IPS DF 4.7 (cell line): ENCODE measurements around the gene FPGS.
"Not testable (repeated sequence)": the region's sequence is repeated elsewhere in the genome, so short reads cannot be mapped to it uniquely, and the experiment has no call there.

Experiments used
- DNase-seq: peaks from one replicate; pipeline ENCODE4 v3.0.0-alpha.2; 2013; ENCODE audit warnings: low spot score; ENCODE audit errors: extremely low read depth

FPGS gene, protein sequence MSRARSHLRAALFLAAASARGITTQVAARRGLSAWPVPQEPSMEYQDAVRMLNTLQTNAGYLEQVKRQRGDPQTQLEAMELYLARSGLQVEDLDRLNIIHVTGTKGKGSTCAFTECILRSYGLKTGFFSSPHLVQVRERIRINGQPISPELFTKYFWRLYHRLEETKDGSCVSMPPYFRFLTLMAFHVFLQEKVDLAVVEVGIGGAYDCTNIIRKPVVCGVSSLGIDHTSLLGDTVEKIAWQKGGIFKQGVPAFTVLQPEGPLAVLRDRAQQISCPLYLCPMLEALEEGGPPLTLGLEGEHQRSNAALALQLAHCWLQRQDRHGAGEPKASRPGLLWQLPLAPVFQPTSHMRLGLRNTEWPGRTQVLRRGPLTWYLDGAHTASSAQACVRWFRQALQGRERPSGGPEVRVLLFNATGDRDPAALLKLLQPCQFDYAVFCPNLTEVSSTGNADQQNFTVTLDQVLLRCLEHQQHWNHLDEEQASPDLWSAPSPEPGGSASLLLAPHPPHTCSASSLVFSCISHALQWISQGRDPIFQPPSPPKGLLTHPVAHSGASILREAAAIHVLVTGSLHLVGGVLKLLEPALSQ

DNA sequence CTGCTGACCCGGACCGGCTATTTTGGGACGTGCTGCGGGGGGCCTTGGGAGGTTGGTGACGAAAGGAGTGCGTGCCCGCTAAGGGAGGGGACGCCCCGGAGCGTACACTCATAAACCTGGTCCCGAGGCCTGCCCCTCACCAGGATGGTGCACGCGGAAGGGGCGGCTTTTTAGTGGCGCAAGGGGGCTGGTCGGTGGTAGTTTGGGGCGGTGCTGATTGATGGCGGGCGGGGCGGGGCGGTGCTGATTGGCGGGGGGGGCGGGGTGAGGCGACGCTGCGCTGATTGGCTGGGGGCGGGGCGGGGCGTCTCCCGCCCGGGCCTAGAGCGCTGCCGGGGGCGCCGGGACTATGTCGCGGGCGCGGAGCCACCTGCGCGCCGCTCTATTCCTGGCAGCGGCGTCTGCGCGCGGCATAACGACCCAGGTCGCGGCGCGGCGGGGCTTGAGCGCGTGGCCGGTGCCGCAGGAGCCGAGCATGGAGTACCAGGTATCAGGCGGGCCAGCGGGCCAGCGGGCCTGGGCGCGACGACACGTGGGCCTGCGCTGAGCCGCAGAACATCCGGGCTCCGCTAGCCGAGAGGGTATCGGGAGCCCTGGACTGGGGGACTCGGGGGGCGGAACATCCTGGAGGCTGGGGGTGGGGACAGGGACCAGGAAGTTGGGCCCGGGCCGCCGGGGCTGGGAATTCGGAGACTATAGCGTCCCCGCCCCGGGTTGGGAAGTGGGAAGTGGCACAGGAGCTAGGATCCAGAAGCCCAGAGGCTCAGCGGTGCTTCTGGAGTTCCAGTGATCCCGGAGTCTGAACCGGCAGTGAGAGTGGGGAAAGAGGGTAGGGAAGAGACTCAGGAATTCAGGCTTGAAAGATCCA is at the start of gene FPGS:
Gene FPGS (plus strand): TSS at position 307 of the 868 bp plus-strand sequence. CDS start 43 bp downstream, at position 350.
- no peak for DNase-seq

DNA sequence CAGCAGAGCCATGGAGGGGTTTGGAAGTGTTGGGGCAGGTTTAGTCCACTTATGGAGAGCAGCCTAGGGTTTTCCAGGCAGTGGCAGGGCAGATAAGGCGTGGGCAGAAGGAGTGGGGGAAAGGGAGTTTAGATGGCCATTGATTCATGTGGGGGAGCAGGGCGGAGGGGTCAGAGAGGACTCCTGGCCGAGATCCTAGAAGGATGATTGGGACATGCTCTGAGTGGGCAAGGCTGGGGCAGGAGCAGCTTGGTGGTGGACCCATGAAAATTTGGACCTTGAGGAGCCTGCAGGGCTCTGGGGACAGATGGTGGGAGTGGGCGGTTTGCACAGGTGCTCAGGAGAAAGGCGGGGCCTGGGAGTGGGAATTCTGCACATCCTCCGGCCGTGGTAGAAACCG is 49.5 kb upstream of the FPGS start:
- DNase-seq, result no peak

DNA sequence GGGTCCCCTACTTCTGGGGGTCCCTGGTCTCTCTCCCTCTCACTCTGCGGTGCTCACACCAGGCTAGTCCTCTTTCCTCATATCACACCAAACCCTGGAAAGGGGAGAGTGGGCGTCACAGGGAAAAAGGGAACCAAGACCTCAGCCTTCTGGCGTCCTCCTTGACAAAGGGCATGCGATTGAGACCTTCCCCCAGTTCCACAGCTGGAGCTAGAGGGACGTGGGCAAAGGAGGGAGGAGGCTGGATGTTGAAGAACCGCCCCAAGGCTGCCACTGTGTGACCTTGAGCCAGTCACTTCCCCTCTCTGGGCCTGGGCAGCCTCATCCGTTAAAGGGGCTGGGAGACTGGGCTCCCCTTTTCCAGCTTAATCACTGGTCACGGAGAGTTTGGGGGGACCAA is 49.1 kb upstream of the FPGS start:
- DNase-seq, result no peak

DNA sequence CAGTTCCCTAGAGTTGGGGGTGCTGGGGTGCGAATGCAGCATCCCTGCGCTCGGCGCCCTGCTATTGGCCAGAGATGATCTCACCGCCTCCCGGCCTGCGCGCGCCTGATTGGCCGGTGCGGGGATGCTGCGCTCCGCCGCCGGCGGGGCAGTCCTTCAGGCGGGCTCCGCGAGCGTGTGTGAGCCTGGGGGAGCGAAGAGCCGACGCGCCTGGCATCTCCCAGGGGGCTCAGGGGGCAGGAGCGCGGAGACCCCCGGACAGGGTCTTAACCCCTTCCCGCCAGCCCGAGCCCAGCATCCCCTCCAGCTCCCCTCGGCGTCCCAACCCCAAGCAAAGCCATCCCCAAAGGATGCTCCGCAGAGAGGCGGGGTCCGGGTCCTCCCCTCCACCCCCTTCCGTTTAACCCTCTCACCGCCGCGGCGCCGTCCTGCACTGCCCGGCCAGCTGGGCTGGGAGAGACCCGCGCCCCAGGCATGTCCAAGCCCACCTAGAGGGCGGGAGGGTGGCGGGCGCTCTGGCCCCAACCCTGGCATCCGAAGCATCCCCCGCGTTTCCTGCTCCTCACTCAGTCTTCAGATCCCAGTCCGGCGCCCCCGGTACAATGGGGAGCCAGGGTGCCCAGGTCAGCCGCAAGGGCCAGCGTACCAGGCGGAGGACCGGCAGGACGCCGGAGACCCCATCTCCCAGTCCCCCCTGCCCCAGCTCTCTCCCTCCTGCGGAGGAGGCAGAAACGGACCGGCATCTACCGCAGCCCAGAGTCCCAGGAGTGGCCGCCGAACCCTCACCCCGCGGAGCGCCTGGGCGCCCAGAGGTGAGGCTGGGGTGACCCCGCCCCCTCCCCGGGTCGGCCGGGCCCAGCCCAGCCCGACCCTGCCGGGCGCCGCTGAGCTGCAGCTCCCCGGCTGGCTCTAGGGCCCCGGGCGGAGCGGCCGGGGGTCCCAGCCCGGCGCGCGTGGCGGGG is 48.3 kb upstream of the FPGS start:
- DNase-seq, result no peak

DNA sequence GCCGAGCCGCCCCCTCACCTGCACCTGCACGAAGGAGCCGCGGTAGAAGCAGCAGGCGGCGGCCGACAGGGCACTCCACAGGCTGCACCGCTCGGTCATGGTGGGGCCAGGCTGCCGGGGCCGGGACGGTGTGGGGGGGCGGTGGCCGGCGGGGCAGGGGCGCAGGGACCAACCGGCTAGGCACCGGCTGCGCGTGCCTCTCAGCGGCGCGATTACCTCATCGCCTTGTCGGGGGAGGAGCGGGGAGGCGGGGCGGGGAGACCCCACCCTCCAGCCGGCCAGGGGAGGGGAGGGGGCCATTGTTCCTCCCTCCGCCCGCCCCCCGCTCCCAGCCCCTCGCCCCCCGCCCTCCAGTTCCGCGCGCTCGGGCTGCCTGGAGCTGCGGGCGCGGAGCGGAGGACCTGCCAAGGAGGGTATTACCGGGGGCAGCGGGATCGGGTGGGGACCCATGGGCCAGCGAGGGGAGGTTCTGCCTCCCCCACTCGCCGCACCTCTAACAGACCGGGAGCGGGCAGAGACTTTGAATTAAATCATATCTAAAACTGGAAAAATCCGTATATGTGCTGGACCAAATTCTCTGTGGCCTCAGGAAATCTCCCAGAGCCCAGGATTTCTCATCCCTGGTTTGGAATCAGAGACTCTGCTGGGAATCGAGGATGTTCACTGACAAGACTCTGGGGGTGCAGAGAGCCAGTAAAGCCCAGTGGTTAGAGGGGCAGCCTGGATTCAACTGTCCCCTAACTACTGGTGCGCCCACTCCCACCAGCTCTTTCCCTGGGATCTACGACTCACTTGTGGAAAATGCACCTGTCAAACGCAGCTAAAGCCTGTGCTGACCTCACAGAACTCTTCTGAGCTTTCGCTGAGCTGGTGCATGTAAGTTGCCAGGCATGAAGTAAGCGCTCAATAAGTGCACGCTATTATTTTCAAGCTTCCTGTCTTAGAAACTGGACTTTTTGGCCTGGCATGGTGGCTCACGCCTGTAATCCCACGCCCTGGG is 47.3 kb upstream of the FPGS start:
- no peak for DNase-seq

DNA sequence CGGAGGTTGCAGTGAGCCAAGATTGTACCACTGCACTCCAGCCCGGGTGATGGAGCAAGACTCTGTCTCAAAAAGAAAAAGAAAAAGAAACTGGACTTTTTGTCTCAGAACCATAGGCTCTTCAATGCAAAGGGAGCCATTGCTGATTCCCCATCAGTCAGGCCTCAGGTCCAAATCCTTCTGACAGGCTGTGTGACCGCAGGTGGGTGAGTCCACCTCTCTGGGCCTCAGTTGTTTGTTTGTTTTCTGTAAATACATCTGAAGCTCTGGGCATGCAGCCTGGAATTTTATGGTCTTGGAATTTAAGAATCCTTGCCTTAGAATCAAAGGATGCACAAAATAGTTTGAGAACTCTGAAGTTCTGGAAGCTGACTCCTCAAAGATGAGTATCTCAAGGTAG is 46.4 kb upstream of the FPGS start:
- no peak for DNase-seq

DNA sequence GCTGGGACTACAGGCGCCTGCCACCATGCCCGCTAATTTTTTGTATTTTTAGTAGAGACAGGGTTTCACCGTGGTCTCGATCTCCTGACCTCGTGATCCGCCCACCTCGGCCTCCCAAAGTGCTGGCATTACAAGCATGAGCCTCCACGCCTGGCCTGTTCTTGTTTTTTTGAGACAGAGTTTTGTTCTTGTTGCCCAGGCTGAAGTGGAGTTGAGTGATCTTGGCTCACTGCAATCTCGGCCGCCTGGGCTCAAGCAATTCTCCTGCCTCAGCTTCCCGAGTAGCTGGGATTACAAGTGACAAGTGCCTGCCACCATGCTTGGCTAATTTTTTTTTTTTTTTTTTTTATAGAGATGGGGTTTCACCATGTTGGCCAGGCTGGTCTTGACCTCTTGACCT is 45.9 kb upstream of the FPGS start:
- DNase-seq, result not testable (repeated sequence)

DNA sequence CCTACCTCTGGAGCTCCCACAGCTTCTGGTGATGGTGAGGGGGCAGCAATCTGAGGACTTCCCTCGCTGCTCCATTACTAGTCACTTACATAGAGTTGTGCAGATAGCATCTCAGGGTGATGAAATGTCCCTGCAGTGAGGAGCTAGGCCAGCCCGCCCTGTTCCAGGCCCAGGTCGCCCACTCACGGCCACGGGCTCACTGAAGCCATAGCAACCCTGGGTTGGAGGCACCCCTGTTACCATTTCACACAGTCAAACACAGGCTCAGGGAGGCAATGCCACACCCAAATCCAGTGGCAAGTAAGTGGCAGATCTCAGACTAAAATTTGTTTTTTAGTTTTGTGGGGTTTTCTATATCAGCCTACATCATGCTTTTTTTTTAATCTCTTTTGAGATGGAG is 43.8 kb upstream of the FPGS start:
- no peak for DNase-seq

DNA sequence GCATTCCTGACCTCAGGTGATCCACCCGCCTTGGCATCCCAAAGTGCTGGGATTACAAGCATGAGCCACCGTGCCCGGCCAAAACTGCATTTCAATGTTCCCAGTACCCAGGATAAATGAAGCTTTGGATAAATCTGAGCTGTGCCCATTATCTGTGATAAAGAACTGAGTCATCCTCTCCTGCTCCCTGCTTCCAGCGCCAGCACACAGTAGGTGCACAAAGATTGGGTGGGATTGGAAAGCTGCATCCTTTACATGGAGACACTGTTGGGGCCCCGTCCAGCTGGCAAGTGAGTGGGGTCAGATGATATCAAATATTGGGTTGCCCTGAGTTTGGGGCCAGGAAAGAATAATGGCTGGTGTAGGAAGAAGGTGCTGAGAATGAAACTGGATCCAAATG is 41.6 kb upstream of the FPGS start:
- DNase-seq, result no peak

DNA sequence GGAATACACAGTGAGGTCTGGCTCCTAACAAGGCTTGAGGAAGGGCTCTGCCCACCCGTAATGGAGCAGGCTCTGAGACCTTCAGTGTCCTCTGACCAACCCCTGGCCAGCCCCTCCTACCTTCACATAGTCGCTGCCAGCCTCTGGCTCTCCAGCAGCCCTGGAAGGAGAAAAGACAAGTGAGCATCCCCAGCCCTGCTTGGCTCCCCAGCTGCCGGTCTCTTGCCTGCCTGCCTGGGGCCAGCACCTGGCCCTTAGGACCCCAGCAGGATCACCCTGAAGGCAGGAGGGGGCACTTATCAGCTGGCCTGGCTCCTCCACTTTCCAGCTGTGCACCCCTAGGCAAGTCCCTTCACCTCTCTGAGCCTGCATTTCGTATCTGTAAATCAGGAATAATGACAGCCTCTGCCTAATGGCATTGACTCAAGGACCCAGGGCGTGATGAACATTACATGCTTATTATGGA is 41.2 kb upstream of the FPGS start:
- no peak for DNase-seq

DNA sequence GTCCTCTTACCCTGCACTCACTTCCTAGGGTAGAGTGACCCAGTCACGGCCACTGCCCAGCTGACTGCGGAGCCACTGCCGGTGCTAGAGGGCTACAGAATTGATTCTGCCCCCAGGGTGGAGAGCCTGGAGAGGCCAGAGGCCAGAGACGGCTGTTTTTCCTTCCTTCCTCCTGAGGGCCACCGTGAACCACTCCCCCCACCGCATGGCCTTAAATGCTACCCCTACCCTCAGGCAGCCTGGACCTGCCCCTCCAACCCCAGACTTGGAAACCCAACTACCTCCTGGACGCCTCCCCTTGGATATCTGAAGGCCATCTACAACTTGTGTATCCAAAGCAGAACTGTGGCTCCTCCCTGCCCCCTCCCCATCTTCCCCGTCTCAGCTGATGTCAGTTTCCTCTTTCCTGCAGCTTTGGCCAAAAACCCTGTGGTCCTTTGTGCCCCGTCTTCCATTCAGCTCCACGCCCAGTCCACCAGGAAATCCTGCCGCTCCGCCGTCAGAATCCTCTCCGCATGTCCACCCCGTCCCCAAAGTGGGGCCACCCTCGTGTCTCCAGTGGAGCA is 40.5 kb upstream of the FPGS start:
- no peak for DNase-seq

DNA sequence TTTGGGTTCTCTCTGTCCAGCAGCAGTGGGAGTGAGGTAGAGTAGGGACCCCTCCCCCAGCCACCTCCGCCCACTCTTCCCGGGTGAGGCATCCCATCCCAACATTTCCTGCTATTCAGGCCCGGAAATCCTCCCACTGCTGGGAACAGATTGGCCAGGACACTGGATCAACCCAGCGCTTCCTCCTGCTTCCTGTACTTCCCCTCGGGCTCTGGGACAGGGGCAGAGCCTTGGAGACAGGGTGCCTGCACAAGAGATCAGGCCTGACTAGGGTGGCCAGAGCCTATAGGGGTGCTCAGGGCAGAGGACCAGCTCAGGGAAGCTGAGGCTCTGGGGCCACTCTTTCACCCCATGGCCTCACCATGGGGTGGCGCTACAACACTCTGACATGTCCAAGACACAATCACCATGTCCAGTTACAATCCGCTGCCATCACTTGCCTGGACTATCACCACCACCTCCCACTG is 38.7 kb upstream of the FPGS start:
- no peak for DNase-seq

DNA sequence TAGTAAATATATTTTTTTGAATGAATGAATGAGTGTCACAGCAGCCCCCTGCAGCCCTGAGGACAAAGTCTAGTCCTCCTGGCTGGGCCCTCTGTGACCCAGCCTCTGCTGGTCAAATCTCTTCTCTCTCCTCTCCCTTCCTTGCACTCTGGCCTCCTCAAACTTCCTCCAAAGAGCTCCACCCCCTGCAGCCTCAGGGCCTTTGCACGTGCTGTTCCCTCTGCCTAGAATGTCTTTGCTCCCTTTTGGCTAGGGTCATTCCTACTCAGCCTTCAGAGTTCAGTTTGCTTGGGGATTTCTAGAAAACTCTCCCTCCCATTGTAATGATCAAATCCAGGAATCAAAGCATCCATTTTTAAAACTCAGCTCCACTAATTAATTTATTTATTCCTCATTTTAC is 37.3 kb upstream of the FPGS start:
- no peak for DNase-seq

DNA sequence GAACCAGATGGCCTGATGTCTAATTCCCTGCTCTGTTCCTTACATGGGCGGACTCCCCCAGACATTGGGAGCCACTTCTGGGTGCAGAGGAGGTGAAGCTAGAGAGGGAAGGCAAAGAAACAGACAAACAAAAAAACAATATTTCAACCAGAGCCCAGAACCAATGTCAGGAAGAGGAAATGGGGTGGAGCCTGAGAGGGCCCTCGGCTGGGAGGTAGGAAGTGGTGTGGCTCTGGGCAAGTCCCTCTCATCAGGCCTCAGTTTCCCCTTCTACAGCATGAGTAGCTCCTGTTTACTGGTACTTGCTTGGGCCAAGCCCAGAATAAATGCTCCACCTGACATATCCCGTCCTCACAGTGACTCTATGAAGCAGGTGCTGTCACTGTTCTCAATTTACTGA is 35.3 kb upstream of the FPGS start:
- no peak for DNase-seq

DNA sequence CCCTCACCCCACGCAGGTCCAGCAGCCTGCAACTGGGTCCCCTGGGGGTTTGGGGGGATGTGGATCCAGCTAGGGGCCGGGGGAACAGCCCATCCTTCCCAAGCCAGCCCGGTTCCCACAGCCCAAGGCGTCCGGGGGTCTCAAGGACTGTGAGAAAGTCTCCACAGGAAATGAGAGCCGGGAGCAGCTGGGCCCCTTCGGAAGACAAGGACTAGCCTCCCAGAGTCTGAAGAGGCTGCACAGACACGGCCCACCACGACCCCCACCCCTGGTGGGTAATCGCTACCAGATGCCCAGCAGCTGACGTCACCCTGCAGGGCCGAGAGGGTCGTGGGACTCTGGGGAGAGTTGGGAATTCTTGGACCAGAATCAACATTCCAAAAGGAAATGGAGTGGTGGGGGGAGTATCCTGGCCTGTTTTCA is 34.8 kb upstream of the FPGS start:
- DNase-seq, result no peak

DNA sequence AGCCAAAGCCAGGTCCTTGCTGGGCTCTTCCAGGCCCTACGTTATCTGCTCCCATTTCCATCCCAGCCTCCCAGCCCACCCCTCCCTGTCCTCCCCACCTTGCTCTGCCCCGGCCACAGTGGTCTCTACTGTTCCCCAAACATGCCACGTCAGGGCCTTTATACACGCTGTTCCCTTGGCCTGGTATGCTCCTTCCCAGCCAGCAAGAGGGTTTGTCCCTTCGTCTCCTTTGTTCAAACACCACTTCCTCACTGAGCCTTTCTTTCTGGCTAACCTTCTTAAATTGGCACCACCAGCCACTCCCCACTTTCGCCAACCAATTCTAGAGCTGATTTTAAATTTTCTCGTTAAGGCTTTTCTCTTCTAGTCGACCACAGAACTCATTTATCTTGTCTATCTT is 34.0 kb upstream of the FPGS start:
- DNase-seq, result no peak

DNA sequence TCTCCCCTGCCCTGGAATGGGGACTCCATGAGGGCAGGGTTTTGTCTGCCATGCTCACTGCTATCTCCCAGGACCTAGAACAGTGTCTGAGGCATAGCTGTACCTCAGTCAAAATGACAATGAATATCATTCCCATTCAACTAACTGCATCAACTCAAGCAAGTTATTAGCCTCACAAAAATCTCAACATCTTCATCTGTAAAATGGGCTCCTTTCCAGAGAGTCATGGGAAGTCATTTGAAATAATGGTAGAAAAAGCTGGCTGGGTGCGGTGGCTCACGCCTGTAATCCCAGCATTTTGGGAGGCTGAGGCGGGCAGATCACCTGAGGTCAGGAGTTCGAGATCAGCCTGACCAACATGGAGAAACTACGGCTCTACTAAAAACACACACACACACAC is 33.6 kb upstream of the FPGS start:
- no peak for DNase-seq

DNA sequence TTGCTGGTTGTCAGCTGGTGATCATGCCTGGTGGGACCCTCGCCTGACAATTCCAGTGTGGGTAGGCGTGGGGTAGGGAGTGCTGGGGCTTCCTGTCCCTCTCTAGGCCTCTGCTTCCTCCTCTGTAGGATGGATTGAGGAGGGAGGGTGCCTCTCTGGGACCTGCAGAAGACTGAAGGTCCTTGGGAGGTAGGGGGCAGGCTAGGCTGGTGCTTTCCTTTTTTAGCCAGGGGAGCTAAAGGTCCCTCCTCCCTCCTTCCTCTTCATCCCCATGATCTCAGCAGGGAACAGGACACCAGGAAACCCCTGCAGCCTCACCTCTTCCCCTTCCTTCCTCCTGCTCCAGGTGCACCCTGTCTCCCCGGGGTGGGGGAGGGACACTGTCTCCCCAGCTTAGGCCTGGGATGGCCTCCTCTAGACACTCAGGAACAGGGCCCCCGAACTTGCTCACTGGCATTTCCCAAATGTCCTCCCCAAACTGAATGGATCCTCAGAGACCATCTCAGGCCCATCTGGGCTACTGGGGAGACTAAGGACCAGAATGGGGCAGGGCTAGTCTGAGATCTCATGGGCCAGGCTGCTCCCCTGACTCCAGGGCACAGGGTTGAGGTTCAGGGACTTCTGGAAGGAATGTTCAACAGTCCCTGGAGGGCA is 32.6 kb upstream of the FPGS start:
- DNase-seq, result no peak

DNA sequence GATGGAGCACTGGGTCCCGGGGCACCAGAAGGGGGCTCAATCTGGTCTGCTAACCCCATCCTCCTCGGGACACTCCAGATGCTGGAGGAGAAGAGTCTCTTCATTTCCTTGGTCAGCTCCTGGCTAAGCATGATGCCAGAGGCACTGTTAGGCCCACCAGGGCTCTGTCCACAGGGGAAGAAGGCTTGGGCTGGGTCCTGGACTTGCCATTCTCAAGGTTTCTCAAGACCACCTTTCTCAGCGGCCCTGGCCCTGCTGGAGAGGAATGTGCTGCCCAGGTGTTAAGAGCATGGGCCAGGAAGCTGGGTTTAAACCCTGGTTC is 32.1 kb upstream of the FPGS start:
- no peak for DNase-seq
